Cerebellar cortex (tissue), 1 donor: ENCODE data around the gene ZC3H8.

Source experiments
- DNase-seq: peaks from one replicate; pipeline ENCODE4 v3.0.0-alpha.2; 2015; ENCODE audit warnings: low spot score

Gene ZC3H8

GRCh38 chr2:112195167-112195766 lies 59.6 kb downstream of the ZC3H8 start:
- DNase-seq: no peak

- no peak for DNase-seq
Measured at GRCh38 chr2:112194482-112194881, 60.4 kb downstream of the ZC3H8 start.

DNA sequence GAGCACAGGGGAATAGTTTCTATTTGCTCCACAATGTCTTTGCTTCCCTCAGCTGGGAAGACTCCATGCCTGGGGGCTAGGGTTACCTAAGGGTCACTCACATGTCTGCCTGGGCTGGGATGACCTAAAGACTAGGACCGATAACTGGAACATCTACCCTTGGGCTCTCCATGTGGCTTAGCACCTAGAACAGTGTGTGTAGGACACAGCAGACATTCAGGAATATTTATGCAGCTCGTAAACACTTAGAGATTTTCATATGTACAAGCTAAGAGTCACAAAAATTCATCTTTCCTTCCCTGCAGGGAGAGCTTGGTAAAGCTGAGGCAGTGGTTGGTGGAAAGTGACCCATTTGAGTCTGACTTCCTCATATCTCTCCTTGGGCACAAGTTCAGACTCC lies 60.8 kb downstream of the ZC3H8 start:
- no peak for DNase-seq

- DNase-seq: no peak
Measured at GRCh38 chr2:112189001-112189556, 65.8 kb downstream of the ZC3H8 start.

DNA sequence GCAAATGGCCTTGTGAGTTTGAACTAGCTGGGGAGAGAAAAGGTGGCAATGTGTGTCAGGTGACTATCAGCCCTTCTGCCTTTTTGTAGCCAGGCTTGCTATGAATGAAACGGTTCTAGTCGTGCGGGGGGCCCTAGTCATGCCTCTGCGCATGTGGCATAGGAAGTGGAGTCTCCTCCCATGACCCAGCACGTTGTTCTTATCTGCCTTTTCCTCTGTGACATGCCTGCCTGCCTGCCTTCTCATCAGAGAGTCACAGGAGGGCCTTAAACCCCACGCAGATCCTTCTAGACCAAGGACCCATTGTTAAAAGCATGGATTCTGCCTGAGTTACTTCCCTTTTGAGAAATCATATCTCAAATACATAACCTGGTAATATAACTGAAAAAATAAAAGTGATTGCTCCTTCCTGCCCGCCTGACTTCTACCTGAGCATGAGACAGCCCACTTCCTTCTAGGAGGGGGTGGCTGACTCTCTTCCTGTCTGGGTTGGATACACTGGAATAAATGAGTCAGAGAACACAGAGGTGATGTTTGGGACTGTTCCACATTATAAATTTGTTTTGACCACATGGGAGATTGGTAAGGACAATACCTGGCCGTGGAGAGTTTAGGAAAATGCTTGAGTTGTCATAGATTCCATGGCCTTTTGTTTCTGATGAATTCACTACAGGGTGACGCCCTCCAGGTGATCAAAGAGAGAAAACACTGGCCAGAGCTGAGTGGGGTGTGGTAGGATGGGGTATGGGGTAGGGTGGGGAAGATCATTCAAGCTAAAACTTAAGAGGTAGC lies 66.8 kb downstream of the ZC3H8 start:
- DNase-seq: no peak

- no peak for DNase-seq
Measured at GRCh38 chr2:112187046-112187715, 67.7 kb downstream of the ZC3H8 start.

DNA sequence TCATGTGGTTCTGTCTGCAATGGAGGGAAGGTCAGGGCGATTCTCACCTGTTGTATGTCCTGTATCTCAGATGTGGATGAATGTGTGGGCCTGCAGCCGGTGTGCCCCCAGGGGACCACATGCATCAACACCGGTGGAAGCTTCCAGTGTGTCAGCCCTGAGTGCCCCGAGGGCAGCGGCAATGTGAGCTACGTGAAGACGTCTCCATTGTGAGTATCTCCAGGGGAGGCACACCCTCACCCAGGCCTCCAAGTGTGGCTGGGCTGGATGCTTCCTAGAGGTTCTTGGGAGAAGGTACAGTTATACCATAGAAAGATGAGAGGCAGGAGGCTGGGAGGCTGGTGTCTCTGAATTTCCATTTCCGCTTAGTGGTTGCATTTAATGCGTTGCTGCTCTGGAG lies 69.7 kb downstream of the ZC3H8 start:
- no peak for DNase-seq

DNA sequence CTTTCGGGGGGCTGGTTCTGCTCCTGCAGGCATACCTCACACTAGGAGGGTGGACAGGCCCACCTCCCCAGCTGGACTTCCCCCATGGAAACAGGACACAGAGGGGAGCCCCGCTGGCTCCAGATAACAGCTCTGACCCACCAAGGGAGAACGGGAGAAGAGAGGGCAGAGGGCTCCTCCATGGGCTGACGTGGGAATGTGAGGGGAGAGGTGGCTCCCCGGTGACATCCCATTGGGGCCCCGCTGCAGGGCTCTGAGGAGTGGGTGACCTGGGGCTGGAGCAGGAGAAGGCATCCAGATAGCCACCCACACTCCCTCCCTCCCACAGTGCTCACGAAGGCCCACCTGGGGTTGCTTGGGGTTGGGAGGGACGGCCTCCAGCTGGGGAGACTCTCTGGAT lies 70.7 kb downstream of the ZC3H8 start:
- DNase-seq: no peak

DNA sequence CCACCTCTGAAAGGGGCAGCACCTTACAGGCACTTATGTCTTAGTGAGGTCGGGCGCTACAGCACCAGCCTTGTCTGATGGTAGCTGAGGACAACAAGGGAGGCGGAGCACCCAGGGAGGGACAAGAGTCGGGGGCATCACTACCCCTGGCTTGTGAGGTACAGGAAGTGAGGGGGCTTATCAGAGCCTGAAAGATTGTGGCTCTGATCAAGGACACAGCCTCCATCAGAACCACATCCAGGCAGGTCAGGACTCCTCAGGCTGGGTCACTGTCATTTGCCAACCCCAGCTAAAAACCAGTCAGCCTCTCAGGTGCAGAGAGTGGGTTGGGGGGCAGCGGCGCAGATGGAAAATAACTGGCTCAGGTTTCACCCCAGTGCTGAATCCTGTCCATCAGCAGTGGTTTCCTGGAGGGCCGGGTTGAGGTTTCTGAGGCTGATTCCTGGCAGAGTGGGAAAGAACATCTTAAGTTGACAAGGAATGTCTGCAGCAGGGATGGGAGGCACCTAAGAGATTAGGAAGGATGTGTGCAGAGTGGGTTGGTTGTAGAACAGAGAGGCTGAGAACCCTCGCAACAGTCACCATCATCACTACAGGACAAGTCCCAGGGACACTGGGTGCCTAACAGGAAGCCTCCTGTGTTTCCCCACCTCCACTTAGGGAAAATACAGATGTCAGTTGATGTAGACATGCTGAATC lies 71.4 kb downstream of the ZC3H8 start:
- no peak for DNase-seq

DNA sequence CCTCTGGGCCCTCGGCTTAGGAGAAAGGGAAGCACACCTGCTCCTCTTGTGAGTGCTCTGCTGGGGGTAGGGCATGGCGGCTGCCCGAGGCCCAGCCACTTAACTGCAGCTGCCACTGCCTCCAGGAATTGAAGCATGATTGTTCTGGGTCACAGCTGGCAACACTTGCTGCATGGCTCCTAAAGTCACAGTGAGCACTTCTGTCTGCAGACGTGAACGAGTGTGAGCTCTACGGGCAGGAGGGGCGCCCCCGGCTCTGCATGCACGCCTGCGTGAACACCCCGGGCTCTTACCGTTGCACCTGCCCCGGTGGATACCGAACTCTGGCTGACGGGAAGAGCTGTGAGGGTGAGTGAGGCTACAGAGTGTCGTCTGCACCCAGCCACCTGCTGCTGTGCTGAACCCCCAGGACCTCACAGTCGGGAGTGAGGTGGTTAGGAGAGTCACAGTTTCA lies 72.2 kb downstream of the ZC3H8 start:
- no peak for DNase-seq

DNA sequence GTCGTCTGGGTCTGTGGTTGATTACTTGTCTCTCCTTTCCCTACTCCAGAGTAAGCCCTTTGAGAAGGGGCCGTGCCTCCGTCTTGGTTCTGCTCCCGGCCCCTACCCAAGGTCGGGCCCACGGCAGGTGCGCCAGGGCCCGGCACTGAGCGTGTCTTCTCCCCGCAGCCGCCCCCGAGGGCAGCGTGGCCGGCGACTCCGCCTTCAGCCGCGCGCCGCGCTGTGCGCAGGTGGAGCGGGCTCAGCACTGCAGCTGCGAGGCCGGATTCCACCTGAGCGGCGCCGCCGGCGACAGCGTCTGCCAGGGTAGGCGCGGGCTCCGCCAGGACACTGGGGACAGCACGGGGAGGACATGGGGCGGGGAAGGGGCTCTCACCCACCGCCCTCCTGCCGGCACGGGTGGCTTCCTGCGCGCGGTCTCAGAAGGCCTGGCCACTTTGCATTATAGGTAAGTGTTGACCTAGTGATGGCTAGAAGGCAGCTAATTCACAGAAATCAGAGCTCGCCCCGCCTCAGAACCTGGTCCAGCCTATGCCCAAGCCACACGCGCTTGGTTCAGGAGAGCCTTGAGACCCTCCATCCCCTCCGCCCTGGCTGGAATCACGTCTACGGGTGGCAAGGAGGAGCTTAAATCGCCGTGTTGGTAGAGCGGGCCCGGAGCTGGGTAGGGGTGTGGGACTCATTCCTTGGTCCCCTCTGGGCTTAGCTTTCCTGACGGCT lies 73.1 kb downstream of the ZC3H8 start:
- no peak for DNase-seq

- DNase-seq: no peak
Measured at GRCh38 chr2:112175958-112176573, 78.8 kb downstream of the ZC3H8 start.

DNA sequence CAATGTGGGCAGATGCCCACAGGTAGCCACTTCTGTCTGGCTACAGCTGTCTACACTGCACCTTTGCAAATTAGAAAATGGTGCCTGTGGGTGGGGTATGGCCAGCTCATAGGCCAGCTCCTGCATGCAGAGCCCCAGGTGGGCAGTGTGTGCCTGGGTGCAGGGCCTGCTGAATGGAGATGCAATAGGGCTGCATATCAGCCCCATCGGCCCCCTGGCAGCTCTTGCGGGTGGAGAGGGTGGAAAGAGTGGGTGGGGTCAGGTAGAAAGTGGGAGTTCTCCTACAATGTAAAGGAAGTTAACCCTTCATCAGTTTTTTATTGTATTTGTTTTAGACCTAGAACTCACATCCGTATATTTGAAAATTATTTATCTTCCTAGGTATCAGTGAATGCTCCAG lies 79.5 kb downstream of the ZC3H8 start:
- no peak for DNase-seq

- no peak for DNase-seq
Measured at GRCh38 chr2:112174383-112174782, 80.5 kb downstream of the ZC3H8 start.

- DNase-seq: no peak
Measured at GRCh38 chr2:112173646-112174319, 81.1 kb downstream of the ZC3H8 start.

DNA sequence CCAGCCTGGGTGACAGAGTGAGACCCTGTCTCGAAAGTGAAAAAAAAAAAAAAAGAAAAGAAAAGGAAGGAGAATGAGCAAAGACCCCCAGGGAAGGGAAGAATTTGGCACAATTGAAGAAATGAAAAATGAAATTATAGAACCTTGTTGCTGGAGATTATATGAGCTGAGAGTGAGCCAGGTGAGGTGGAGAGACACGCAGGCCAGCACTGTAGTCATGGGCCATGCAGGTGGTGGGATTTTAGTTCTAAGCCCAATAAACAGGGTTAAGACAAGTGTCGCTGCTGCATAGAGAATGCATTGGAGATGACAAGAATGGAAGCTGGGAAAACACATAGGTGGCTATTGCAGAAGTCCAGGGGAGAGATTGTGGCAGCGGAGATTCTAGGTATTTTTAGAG lies 84.3 kb downstream of the ZC3H8 start:
- no peak for DNase-seq

- DNase-seq: no peak
Measured at GRCh38 chr2:112168422-112169124, 86.3 kb downstream of the ZC3H8 start.

- no peak for DNase-seq
Measured at GRCh38 chr2:112166806-112167499, 87.9 kb downstream of the ZC3H8 start.

GRCh38 chr2:112165296-112165695 lies 89.5 kb downstream of the ZC3H8 start:
- DNase-seq: no peak
